Epithelial cell of esophagus (primary cell): ENCODE measurements around the gene RNF150.

Experiments
- DNase-seq: peaks from one replicate; pipeline ENCODE4 v3.0.0; 2010; ENCODE audit warnings: low read depth
- H3K4me3 ChIP-seq: 2 replicates; pipeline ENCODE4 v1.5.1; 2011; ENCODE audit warnings: mild to moderate bottlenecking, low read length, control low read depth
- CTCF ChIP-seq: IDR thresholded peaks from 2 replicates; pipeline ENCODE4 v1.5.1; 2011; ENCODE audit warnings: low read depth, mild to moderate bottlenecking, low read length, control low read depth, inconsistent platforms; ENCODE audit not compliant: insufficient read depth; ENCODE audit errors: missing control alignments

The RNF150 gene

GRCh38 chr4:140874056-140874455 is 259.2 kb downstream of the RNF150 start:
- TF ChIP-seq CTCF, result no peak
- H3K4me3 ChIP-seq, result no peak overlapping the region
- no peak for DNase-seq

GRCh38 chr4:140871368-140871767 is 261.9 kb downstream of the RNF150 start:
- H3K4me3 ChIP-seq, result no peak overlapping the region
- no peak for TF ChIP-seq CTCF
- DNase-seq, result no peak

- no peak for DNase-seq
- no peak overlapping the region for H3K4me3 ChIP-seq
- no peak for TF ChIP-seq CTCF
These were observed 262.8 kb downstream of the RNF150 start for GRCh38 chr4:140870427-140870826.

GRCh38 chr4:140869446-140869845 is 263.8 kb downstream of the RNF150 start:
- DNase-seq, result no peak
- H3K4me3 ChIP-seq, result no peak overlapping the region
- TF ChIP-seq CTCF, result no peak

- DNase-seq, result no peak
- H3K4me3 ChIP-seq, result no peak overlapping the region
- no peak for TF ChIP-seq CTCF
These were observed 265.9 kb downstream of the RNF150 start for GRCh38 chr4:140867356-140867755.

- DNase-seq, result no peak
- H3K4me3 ChIP-seq, result no peak overlapping the region
- no peak for TF ChIP-seq CTCF
These were observed 266.7 kb downstream of the RNF150 start for GRCh38 chr4:140866492-140867005.
